Lower leg skin (tissue), 4 donors: Measurements from ENCODE around the gene XAB2. TPM values are rescaled to one million over a fixed set of nuclear protein-coding genes. Genes with fewer than 3 reads are reported as not detected.
"Not testable (repeated sequence)": the region's sequence is repeated elsewhere in the genome, so short reads cannot be mapped to it uniquely, and the experiment has no call there.

Experiments
- DNase-seq, 2 donors: peaks; one replicate each; pipeline ENCODE4 v3.0.0-alpha.2; 2019; ENCODE audit warnings: low spot score in 2 of 2
- H3K4me3 ChIP-seq: fragments of 200-600 bp; sonication (generic); 2 replicates; pipeline ENCODE4 v1.5.1; 2017; ENCODE audit warnings: mild to moderate bottlenecking, low read depth; ENCODE audit not compliant: poor library complexity, severe bottlenecking
- POLR2A ChIP-seq, 2 donors: fragments of 450-650 bp; IDR thresholded peaks; one replicate each; pipeline ENCODE4 v1.6.1; 2016 to 2017; ENCODE audit warnings: antibody characterized with exemption in 2 of 2, mild to moderate bottlenecking in 1 of 2, moderate library complexity in 1 of 2
- WGBS, 2 donors: methylation state at CpG; one replicate each; pipeline ENCODE4 v1.1.5; 2018; 5-methylcytosine and 5-hydroxymethylcytosine counted together
- intact Hi-C: fragments of 100-400 bp; cut with DNase I; formaldehyde crosslinking; loops from one replicate; pipeline ENCODE4 v1.15.0; 2023; ENCODE audit warnings: low total_unique reads
- total RNA-seq, 4 donors: library from RNA; depleted of rRNA; stranded (reverse); fragments of >200 nt; gene quantifications; one replicate each; pipeline ENCODE4 v1.1.0, GENCODE V29; 2016
- TF ChIP-seq, protein P1 (sequence below), 3 donors: fragments of 450-650 bp; IDR thresholded peaks; one replicate each; pipeline ENCODE4 v1.5.1; 2016; ENCODE audit warnings: antibody characterized with exemption in 3 of 3, mild to moderate bottlenecking in 3 of 3, moderate library complexity in 2 of 3

Gene XAB2
- total RNA-seq, 4 donors from 2014 or later: 55.9 to 99.1 (median 67.7) TPM

DNA sequence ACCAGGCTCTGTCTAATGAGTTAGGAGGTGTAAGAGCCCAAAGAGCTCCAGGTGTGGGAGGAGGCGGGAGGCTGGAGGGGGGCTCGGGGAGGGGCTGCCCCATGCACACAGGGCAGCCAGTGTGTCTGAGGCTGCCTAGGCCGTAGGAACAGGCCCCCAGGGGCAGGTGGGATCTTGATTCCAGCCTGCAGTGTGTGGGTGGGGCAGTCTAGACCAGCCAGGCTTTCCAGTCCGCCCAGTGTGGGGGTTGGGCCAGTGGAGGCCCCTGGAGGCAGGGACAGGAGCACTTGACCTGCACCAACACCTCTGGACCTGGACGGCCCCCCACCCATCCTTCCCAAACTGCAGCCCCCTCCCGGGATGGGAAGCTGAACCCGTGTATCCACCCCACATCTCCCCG is 39.1 kb downstream of the XAB2 start:
- intact Hi-C loops: no loop called here
- DNase-seq: peak in 1 of 2 donors; percentile 55

DNA sequence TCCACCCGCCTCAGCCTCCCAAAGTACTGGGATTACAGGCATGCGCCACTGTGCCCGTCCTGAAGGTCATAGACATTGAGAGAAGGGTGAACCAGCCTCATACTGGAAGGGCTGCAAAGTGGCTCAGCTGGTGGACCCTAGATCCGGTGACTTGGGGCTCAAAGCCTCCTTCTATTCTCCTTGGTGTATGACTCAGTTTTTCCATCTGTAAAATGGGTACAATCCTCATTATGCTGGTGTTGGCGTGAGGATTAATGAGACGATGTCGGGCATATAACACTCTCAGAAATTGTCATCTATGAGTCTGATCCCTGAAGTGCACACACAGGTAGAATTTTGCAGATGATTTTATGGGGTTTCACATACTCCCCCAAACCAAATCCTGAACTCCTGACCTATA is 39.5 kb downstream of the XAB2 start:
- no peak overlapping the region for H3K4me3 ChIP-seq
- DNase-seq: no peak
- TF ChIP-seq, protein P1, sequence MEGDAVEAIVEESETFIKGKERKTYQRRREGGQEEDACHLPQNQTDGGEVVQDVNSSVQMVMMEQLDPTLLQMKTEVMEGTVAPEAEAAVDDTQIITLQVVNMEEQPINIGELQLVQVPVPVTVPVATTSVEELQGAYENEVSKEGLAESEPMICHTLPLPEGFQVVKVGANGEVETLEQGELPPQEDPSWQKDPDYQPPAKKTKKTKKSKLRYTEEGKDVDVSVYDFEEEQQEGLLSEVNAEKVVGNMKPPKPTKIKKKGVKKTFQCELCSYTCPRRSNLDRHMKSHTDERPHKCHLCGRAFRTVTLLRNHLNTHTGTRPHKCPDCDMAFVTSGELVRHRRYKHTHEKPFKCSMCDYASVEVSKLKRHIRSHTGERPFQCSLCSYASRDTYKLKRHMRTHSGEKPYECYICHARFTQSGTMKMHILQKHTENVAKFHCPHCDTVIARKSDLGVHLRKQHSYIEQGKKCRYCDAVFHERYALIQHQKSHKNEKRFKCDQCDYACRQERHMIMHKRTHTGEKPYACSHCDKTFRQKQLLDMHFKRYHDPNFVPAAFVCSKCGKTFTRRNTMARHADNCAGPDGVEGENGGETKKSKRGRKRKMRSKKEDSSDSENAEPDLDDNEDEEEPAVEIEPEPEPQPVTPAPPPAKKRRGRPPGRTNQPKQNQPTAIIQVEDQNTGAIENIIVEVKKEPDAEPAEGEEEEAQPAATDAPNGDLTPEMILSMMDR (IDR thresholded peaks at IDR 0.05): no peak
- TF ChIP-seq POLR2A (IDR thresholded peaks at IDR 0.05): no peak
- 86 to 90% methylated on average over 7 of the region's 7 CpGs for WGBS, 2 donors
- intact Hi-C loops: no loop called here

More for the DNA sequence above, 39.1 kb downstream of the XAB2 start:
- H3K4me3 ChIP-seq: no peak overlapping the region
- TF ChIP-seq, protein P1 (IDR thresholded peaks at IDR 0.05): no peak
- no peak for TF ChIP-seq POLR2A (IDR thresholded peaks at IDR 0.05)
- WGBS, 2 donors: 21 to 37% methylated on average over 7 to 8 of the region's 8 CpGs

DNA sequence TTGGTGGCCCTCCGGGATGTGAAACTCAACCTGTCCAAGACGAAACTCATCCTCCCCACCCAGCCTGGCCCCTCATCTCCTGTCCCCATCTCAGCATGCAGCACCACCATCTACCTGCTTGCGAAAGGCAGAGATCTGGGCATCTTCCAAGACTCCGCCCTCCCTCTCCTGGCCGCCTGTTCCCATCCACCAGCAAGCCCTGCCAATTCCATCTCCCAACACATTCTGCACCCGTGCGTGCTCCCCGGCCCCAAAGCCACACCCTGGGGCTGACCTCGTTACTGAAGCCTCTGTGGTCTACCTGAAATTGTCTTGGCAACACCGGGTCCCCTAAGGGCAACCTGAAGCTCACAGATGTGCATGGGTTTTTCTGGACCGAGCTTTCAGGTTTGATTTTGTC is 46.9 kb downstream of the XAB2 start:
- peak in 1 of 2 donors; percentile 44 for DNase-seq
- no peak overlapping the region for H3K4me3 ChIP-seq
- TF ChIP-seq, protein P1 (IDR thresholded peaks at IDR 0.05): no peak
- no peak for TF ChIP-seq POLR2A (IDR thresholded peaks at IDR 0.05)
- 41 to 54% methylated on average over 11 of the region's 11 CpGs for WGBS, 2 donors
- intact Hi-C loops: no loop called here

DNA sequence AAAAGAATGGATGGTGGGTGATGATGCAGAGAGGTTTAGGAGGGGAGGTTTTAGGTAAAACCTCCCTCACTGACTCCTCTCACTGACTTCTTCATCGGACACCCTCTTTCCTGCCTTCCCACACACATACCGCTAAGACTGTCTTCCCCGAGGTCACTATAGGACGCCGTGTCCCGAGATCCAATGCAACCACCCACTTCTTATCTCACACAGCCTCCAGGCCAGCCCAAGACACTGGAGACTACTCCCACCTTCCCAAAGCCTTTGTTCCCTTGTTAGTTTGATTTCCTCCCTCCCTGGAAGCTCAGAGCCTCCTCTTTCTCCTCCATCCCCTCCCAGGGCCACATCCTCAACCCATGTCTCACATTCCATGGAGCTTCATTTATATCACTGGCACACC is 50.2 kb downstream of the XAB2 start:
- TF ChIP-seq, protein P1 (IDR thresholded peaks at IDR 0.05): no peak
- no peak for TF ChIP-seq POLR2A (IDR thresholded peaks at IDR 0.05)
- 65 to 67% methylated on average over 6 of the region's 6 CpGs for WGBS, 2 donors
- no peak for DNase-seq
- no peak overlapping the region for H3K4me3 ChIP-seq
- intact Hi-C loops: no loop called here

DNA sequence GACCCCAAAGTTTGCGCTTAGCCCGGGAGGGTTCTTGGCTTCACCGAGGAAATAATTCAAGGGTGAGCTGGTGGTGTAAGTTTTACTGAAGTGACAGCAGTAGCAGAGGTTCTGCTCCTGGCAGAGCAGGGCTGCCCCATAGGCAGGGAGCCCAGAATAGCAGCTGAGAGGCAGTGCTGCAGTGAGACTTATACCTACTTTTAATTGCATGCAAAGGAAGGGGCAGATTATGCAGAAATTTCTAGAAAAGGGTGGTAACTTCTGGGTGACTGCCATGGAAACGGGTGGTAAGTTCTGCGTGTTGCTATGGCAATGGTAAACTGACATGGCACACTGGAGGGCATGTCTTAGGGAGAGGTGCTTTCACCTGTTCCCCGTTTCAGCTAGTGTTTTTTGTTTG is 51.2 kb downstream of the XAB2 start:
- intact Hi-C loops: no loop called here
- no peak for DNase-seq
- no peak overlapping the region for H3K4me3 ChIP-seq
- WGBS, 2 donors: 45 to 57% methylated on average over 6 of the region's 6 CpGs
- TF ChIP-seq, protein P1 (IDR thresholded peaks at IDR 0.05): no peak
- no peak for TF ChIP-seq POLR2A (IDR thresholded peaks at IDR 0.05)

DNA sequence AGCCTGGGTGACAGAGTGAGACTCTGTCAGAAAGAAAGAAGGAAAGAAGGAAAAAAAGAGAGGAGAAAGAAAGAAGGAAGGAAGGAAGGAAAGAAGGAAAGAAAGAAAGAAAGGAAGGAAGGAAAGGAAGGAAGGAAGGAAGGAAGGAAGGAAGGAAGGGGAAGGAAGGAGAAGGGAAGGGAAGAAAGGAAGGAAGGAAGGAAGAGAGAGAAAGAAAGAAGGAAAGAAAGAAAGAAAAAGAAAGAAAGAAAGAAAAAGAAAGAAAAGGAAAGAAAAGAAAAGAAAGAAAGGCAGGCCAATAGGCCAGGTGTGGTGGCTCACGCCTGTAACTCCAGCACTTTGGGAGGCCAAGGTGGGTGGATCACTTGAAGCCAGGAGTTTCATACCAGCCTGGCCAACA is 51.9 kb downstream of the XAB2 start:
- H3K4me3 ChIP-seq, DNase-seq, intact Hi-C loops: not testable (repeated sequence)
- 93 to 95% methylated on average over 1 of the region's 1 CpG for WGBS, 2 donors
